Ramos (cell line): ENCODE measurements around the gene EMILIN2.
"Not testable (repeated sequence)": the region's sequence is repeated elsewhere in the genome, so short reads cannot be mapped to it uniquely, and the experiment has no call there.

ENCODE experiments used
- in situ Hi-C: fragments of 300-500 bp; cut with MboI; formaldehyde crosslinking; loops from one replicate; pipeline ENCODE4 v1.14.3; 2022; ENCODE audit warnings: low sequenced_read_pairs; ENCODE audit not compliant: unreplicated experiment

The EMILIN2 gene

GRCh38 chr18:2840521-2840920, 6.3 kb upstream of the EMILIN2 start:
- in situ Hi-C loops, result no loop called here

DNA sequence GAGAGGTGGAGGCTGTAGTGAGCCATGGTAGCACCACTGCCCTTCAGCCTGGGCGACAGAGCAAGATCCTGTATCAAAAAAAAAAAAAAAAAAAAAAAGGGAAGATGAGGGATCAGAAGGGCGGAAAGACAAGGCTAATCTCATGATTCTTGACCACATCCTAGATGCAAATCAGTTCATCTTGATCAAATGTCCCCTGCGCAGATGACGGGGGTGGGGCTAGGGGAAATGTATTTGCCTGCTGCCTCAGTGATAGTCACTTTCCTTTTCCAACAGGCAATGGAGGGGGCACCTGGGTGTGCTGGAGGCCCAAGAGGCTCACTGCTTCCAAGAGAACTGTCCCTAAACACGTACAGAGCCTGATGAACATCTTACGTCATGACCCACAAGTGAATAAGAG, 3.7 kb upstream of the EMILIN2 start:
- in situ Hi-C loops, result no loop called here

GRCh38 chr18:2845172-2845571, 1.6 kb upstream of the EMILIN2 start:
- in situ Hi-C loops, result no loop called here

- in situ Hi-C loops, result no loop called here
Observed at GRCh38 chr18:2847317-2848246, 776 bp downstream of the EMILIN2 start.

- in situ Hi-C loops, result no loop called here
Observed at GRCh38 chr18:2848247-2849246, 1.7 kb downstream of the EMILIN2 start.

DNA sequence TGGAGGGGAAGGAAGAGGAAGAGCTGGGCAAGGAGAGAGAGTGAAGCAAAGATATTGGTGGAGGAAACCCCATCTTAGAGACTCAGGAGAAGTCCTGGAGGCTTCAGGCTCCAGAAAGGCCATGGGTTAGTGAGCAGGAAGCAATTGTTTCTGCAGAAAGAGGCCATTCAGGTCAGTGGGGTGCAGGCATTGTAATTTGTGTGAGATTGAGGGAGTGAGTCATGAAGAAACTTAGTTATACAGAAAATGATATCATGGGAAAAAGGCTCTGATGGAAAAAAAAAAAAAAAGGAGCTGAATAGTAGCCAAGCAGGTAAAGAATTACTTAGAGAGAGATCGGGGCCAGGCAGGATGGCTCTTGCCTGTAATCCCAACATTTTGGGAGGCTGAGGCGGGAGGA, 4.0 kb downstream of the EMILIN2 start:
- in situ Hi-C loops, result no loop called here

GRCh38 chr18:2851771-2852170, 5.0 kb downstream of the EMILIN2 start:
- in situ Hi-C loops, result no loop called here

- in situ Hi-C loops, result not testable (repeated sequence)
Observed at GRCh38 chr18:2852460-2852859, 5.7 kb downstream of the EMILIN2 start.

DNA sequence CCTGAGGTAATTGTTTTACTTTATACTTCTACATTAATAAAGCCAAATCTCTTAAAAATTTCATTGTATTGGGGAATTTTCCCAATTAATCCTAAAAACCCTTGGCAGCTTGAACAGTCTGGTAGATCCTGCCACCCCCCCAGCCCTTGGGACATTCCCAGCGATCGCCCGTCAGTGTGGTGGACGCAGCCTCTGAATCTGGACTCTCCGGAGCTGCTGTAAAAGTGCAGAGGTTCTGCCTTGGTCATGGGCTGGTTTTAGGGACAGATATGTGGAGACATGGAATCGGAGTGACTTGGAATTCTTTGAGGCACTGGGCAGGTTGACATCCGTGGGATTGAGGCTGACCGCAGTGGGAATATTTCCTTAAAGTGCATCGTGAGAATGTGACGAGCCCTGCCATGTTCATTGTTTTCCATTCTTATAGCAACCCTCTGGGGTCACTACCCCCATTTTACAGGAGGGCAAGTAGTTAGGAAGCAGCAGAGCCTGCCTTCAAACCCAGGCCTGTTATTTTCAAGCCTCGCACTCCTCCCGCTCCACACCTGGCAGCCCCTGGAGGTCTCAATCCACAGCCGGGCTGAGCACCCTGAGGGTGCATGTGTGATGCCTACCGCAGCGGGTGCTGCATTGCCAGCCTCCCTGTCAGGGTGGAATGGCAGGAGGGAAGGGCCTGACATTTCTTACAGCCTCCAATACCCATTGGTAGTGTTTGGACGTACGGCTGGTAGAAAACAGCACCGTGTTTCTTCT, 6.5 kb downstream of the EMILIN2 start:
- in situ Hi-C loops, result no loop called here

DNA sequence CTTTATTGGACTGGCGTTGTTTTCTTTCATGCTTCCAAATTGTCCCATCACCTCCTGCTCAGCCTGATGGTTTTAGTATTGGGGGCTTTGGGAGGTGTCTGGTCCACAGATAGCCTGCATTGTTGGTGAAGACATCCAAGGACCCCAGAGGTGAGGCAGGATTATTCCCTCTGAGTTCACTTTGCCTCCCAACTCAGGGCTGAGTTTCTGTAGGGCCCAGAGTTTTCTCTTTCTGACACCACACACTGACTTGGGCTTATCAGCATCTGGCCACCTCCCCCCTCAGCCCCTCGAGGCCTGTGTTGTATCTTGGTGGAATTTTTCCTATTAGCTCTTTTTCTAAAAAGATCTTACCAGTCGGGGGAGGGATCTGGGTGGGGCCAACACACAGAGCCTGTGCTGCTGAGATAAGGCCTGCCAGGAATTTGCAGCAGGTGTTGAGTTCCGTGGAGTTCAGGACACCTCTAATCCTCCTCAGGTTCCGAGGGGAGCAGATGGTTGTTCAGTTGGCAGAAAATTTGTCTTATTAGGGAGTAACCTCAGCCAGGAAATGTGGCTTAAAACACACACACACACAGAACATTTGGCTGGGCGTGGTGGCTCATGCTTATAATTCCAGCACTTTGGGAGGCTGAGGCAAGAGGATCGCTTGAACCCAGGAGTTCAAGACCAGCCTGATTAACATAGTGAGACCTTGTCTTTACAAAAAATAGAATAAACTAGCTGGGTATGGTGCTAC, 7.3 kb downstream of the EMILIN2 start:
- in situ Hi-C loops, result no loop called here

GRCh38 chr18:2854875-2855274, 8.1 kb downstream of the EMILIN2 start:
- in situ Hi-C loops, result no loop called here

- in situ Hi-C loops, result no loop called here
Observed at GRCh38 chr18:2855560-2856350, 8.9 kb downstream of the EMILIN2 start.

- in situ Hi-C loops, result no loop called here
Observed at GRCh38 chr18:2856547-2857170, 9.9 kb downstream of the EMILIN2 start.

DNA sequence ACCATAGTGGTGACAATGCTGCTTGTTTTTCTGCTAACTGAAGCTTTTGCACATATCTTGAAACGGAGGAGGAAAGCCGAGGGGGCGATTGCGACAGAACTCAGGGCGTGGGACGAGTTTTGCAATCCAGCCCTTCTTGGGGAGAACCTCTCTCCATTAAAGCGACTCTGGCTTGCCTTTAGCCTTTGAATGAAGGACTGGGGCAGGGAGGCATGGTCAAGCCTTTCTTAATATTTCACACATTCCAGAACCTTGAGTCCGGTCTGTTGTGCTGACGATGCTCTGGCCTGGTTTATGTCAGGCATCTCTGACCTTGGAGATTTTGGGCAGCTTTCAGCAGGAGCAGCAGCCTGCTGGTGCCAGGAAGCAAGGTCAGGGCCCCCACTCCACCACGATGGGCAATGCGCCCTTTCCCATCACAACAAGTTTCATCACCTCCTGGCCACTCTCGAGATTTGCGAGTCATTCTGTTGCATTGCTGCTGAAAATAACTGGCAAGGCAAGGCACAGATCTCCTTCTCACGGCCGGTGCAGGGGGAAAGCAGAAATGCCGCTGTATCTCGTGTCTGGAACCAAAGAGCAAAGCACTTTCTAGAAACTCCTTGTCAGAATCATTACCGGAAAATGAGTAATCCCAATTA, 10.8 kb downstream of the EMILIN2 start:
- in situ Hi-C loops, result no loop called here

DNA sequence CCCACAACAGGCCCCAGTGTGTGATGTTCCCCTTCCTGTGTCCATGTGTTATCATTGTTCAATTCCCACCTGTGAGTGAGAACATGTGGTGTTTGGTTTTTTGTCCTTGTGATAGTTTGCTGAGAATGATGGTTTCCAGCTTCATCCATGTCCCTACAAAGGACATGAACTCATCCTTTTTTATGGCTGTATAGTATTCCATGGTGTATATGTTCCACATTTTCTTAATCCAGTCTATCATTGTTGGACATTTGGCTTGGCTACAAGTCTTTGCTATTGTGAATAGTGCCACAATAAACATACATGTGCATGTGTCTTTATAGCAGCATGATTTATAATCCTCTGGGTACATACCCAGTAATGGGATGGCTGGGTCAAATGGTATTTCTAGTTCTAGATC, 13.6 kb downstream of the EMILIN2 start:
- in situ Hi-C loops, result not testable (repeated sequence)

DNA sequence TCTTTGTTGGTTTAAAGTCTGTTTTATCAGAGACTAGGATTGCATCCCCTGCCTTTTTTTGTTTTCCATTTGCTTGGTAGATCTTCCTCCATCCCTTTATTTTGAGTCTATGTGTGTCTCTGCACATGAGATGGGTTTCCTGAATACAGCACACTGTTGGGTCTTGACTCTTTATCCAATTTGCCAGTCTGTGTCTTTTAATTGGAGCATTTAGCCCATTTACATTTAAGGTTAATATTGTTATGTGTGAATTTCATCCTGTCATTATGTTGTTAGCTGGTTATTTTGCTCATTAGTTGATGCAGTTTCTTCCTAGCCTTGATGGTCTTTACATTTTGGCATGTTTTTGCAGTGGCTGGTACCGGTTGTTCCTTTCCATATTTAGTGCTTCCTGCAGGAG, 17.2 kb downstream of the EMILIN2 start:
- in situ Hi-C loops, result not testable (repeated sequence)

- in situ Hi-C loops, result not testable (repeated sequence)
Observed at GRCh38 chr18:2866465-2866864, 19.7 kb downstream of the EMILIN2 start.

- in situ Hi-C loops, result no loop called here
Observed at GRCh38 chr18:2869207-2869606, 22.4 kb downstream of the EMILIN2 start.
